Subcutaneous abdominal adipose tissue (tissue), 5 donors: ENCODE measurements around the gene C2CD2.

Source experiments
- H3K27ac ChIP-seq: one replicate; pipeline ENCODE4 v1.7.0; 2013; ENCODE audit warnings: low read depth, mild to moderate bottlenecking, inconsistent platforms, low read length, moderate library complexity
- H3K27me3 ChIP-seq, 5 donors: one replicate each; pipeline ENCODE4 v1.7.0; 2013; ENCODE audit warnings: low read length in 5 of 5, inconsistent platforms in 1 of 5; ENCODE audit not compliant: control insufficient read depth in 5 of 5, insufficient read depth in 4 of 5
- H3K36me3 ChIP-seq, 5 donors: one replicate each; pipeline ENCODE4 v1.7.0; 2013; ENCODE audit warnings: low read length in 5 of 5; ENCODE audit not compliant: control insufficient read depth in 5 of 5, insufficient read depth in 5 of 5
- H3K4me1 ChIP-seq, 5 donors: one replicate each; pipeline ENCODE4 v1.7.0; 2013; ENCODE audit warnings: low read length in 5 of 5, mild to moderate bottlenecking in 3 of 5, moderate library complexity in 1 of 5; ENCODE audit not compliant: control insufficient read depth in 5 of 5, insufficient read depth in 5 of 5
- H3K4me3 ChIP-seq, 5 donors: one replicate each; pipeline ENCODE4 v1.7.0; 2013; ENCODE audit warnings: low read length in 5 of 5, low read depth in 1 of 5
- H3K9ac ChIP-seq, 5 donors: one replicate each; pipeline ENCODE4 v1.7.0; 2013; ENCODE audit warnings: low read length in 5 of 5, mild to moderate bottlenecking in 4 of 5, moderate library complexity in 3 of 5
- H3K9me3 ChIP-seq, 5 donors: one replicate each; pipeline ENCODE4 v1.7.0; 2013; ENCODE audit warnings: low read length in 5 of 5; ENCODE audit not compliant: control insufficient read depth in 5 of 5
- donor health status: healthy.
- donor health status: healthy.
- donor health status: healthy.
- donor health status: healthy.
- donor health status: healthy.

The C2CD2 gene

DNA sequence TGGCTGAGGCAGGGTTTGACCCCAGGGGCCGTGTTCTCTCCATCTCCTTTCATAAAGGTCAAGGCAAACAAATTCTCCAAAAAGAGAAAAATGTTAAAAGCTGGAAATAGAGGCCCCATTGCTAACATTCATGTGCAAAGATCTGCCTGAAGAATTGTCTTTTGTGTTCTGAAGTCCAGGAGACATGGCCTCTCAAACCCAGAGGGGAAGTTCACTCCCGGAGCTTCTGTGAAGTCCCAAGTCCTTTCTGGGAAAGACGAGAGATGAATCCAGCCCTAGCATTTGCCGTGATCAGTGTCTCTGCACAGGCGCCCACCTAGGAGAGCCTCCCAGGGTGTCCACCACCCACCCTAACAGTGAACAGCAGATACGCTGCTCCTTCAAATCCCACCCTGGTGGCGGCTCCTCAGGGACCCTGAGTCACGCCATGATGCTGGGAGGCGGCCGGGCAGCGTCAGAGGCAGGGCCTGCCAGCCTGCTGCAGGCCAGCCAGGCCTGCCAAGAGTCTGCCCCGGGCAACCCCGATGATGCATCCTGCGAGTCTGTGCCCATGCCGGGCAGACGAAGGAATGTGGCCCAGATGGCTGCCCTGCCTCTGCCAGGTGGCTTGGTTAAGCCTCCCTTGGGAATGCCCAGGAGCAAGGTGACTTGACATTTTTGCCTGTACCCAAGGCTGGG lies 5.2 kb upstream of the C2CD2 start:
- Histone ChIP-seq H3K4me1 (peaks cover 13 to 58% (median 34%) of the 10 kb centered on the region in 5 donors), H3K27me3 (no peaks in the 10 kb centered on the region), H3K9ac (peak overlapping the region in 2 of 5 donors; percentile 38 to 50), H3K9me3 (no peaks in the 10 kb centered on the region), H3K27ac (peak overlapping the region; percentile 94), H3K4me3 (no peak overlapping the region), H3K36me3 (no peaks in the 10 kb centered on the region)

DNA sequence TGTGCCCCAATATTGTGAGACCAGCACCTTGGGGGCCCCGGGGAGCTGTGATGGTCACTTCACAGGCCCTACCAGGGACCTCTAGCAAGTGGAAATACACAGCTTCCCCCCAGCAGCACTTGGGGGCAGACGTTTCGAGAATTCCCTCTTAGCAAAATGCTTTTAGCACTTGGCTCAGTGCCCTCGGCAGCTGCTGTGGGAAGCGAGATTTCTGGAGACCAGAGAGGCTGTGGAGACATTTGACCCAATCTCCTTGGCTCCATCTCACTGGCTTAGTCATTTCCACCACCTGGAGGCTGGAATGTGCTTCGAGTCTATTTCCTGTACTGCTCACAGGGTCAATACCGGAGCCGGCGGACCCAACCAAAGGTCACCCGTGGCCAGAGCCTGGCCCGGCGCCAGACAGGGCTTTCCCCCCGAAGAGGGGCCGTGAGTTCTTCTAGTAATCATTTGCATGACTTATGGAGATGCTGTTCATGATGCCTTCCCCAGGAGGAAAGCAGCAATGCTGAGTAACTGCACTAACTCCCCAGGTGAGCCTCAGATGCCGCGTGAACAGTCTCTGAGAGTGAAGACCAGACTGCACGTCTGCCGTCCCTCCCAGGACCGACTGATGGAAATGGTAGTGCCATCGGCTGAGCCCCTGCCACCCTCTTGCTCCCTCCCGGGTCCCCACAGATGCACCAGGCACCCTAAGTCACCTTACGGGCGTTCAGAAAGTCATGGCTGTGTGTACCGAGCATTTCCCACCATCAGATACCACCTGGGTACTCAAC lies 4.4 kb upstream of the C2CD2 start:
- peak overlapping the region; percentile 94 for H3K27ac ChIP-seq
- H3K4me3 ChIP-seq = peak overlapping the region in 1 of 5 donors; percentile 7
- no peaks in the 10 kb centered on the region for H3K27me3 ChIP-seq
- peaks cover 13 to 59% (median 35%) of the 10 kb centered on the region in 5 donors for H3K4me1 ChIP-seq
- H3K9ac ChIP-seq = peak overlapping the region in 4 of 5 donors; percentile 15 to 50 (median 33)
- H3K9me3 ChIP-seq = no peaks in the 10 kb centered on the region
- no peaks in the 10 kb centered on the region for H3K36me3 ChIP-seq

DNA sequence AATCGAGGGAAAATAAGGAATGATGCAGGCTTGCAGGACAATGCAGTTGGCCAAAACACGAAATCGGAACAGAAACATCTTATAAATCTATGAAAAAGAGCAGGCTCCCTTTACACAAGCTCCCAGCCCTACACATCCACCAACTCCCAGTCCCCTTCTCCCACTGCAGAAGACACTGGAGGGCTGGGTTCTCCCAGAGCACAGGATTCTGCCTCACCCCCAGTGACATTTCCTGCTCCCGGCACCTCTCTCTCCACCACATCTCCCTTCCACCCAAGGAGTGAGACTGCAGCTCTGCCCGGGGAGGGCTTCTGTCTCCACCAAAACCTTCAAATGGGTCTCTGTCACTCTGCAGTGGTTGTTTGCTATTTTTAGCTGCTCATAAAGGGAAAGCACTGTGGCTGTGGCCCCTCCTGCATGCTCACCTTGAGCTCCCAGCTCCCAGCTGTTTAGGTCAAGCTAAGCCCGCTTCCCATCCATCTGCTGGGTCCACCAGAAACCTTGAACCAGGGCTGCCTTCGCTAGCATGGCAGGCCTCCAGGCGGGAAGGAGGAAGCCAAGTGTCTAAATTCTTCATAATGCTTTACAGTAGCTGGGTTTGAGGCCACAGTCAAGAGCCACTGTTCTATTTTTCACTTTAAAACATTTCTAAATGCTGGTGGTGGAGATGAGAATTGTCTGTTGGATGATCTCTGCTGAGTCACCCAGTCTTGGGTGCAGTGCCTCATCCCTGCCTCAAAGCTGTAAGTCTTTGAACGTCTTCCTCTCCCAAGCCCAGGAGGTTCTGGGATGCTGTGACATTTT lies 3.3 kb upstream of the C2CD2 start:
- Histone ChIP-seq H3K9ac (peak overlapping the region in 2 of 5 donors; percentile 28 to 29), H3K4me1 (peaks cover 14 to 68% (median 45%) of the 10 kb centered on the region in 5 donors), H3K4me3 (no peak overlapping the region), H3K9me3 (no peaks in the 10 kb centered on the region), H3K27me3 (no peaks in the 10 kb centered on the region), H3K27ac (peak overlapping the region; percentile 94), H3K36me3 (no peaks in the 10 kb centered on the region)

DNA sequence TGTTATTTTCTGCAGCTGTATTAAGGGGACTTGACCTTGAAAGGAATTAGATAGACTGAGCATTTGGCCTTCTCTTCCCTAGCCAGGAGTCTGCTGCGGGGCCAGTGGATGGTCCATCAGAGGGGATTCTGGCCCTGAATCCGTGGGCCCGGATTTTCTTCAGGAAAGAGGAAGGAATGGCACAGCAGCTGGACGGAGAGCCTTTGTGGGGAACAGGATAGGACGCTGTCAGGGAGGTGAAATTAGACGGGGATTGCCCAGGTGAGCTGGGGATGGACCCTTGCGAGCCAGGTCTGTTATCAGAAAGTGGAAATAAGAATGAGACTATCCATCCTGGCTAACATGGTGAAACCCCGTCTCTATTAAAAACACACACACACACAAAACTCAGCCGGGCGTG lies 1.7 kb upstream of the C2CD2 start:
- no peak overlapping the region for H3K9ac ChIP-seq
- peaks cover 20 to 71% (median 62%) of the 10 kb centered on the region in 5 donors for H3K4me1 ChIP-seq
- no peaks in the 10 kb centered on the region for H3K27me3 ChIP-seq
- H3K9me3 ChIP-seq = no peaks in the 10 kb centered on the region
- peaks cover 0 to 3% (median 0%) of the 10 kb centered on the region in 5 donors for H3K36me3 ChIP-seq
- H3K4me3 ChIP-seq = no peak overlapping the region
- H3K27ac ChIP-seq = peak overlapping the region; percentile 6

DNA sequence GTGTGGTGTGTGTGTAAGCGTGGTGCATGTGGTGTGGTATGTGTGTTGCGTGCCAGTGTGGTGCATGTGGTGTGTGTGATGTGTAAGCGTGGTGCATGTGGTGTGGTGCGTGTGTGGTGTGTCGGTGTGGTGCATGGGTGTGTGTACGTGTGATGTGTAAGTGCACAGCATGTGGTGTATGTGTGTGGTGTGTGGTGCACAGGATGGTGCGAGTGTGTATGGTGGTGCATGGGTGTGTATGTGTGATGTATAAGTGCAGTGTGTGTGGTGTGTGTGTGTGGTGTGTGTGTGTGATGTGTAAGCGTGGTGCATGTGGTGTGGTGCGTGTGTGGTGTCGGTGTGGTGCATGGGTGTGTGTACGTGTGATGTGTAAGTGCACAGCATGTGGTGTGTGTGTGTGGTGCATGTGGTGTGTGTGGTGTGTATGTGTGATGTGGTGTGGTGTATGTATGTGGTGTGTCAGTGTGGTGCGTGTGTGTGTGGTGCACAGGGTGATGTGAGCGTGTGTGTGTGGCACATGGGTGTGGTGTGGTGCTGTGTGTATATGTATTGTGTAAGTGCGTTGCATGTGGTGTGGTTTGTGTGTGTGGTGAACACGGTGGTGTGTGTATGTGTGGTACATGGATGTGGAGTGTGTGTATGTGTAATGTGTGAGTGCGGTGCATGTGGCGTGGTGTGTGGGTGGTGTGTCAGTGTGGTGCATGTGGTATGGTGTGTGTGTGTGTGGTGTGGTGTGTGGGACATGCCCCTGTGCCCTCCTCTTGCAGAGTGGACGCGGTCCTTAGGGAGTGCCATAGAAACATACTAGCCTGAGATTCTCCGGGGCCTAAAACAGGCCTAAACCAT lies 1.1 kb upstream of the C2CD2 start:
- Histone ChIP-seq H3K4me3 (no peak overlapping the region), H3K27ac (peak overlapping the region; percentile 6)

DNA sequence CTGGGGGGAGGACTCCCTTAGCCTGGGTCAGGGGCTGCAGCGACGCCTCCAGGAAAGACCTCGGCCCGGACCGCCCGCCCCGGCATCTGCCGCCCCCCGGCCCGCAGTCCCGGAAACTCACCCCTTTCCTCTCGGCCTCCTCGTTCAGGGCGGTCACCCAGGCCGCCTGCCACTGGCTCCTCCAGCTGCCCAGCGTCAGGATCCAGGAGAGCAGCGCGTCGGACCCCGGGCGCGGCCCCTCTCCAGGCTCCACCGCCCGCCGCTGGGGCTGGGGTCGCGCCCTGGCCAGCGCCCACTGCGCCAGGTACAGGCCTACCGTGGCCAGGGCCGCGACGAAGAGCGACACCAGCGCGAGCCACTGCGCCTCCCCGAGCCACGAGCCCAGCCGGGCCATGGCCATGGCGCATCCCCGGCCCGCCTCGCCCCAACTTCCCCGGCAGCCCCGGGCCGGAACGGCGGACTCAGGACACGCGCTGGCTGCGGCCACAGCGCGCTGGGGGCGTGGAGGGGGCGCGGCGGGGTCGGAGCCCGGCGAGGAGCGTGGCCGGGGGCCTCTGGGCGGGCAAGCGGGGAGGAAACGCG lies 478 bp downstream of the C2CD2 start:
- no peaks in the 10 kb centered on the region for H3K9me3 ChIP-seq
- peak overlapping the region; percentile 78 to 94 (median 87) for H3K4me3 ChIP-seq
- H3K4me1 ChIP-seq = peaks cover 20 to 77% (median 66%) of the 10 kb centered on the region in 5 donors
- H3K27ac ChIP-seq = peak overlapping the region; percentile 83
- H3K27me3 ChIP-seq = no peaks in the 10 kb centered on the region
- peak overlapping the region; percentile 68 to 89 (median 86) for H3K9ac ChIP-seq
- peaks cover 0 to 5% (median 4%) of the 10 kb centered on the region in 5 donors for H3K36me3 ChIP-seq

More for the DNA sequence above, 1.1 kb upstream of the C2CD2 start:
- no peaks in the 10 kb centered on the region for H3K27me3 ChIP-seq
- no peaks in the 10 kb centered on the region for H3K9me3 ChIP-seq
- H3K4me1 ChIP-seq = peaks cover 20 to 77% (median 67%) of the 10 kb centered on the region in 5 donors
- no peak overlapping the region for H3K9ac ChIP-seq
- peaks cover 0 to 5% (median 4%) of the 10 kb centered on the region in 5 donors for H3K36me3 ChIP-seq

DNA sequence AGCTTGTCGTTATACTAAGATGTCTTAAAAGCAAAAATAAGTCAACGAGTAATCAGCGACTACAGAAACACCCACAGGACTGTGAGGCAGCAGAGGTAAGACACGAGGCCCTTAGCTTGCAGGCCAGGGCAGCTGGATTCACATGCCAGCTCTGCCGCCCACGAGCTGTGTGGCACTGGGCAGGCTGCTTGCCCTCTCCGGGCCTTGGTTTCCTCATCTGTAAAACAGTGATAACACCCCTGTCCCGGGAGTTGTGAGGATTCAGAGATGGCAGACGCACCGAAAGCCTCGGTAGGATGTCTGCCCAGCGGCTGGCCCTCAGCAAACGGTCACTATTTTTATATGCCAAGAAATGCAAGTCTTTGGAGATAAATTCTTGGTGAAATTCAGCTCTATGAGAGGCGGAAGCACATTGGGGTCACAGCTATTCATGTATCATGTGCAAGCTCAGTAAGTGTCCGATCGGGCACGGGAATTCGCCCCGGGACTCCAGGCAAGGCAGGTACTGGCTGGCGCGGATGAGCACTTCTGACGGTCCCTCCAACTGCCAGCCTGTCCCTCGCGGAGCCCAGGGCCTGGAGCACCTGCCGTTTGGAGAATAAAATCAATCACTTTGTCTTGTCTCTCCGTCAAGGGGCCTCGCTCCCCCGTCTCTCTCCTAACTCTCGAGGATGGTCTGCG lies 1.1 kb downstream of the C2CD2 start:
- H3K4me1 ChIP-seq = peaks cover 18 to 77% (median 66%) of the 10 kb centered on the region in 5 donors
- peak overlapping the region; percentile 83 for H3K27ac ChIP-seq
- peak overlapping the region; percentile 68 to 89 (median 86) for H3K9ac ChIP-seq

DNA sequence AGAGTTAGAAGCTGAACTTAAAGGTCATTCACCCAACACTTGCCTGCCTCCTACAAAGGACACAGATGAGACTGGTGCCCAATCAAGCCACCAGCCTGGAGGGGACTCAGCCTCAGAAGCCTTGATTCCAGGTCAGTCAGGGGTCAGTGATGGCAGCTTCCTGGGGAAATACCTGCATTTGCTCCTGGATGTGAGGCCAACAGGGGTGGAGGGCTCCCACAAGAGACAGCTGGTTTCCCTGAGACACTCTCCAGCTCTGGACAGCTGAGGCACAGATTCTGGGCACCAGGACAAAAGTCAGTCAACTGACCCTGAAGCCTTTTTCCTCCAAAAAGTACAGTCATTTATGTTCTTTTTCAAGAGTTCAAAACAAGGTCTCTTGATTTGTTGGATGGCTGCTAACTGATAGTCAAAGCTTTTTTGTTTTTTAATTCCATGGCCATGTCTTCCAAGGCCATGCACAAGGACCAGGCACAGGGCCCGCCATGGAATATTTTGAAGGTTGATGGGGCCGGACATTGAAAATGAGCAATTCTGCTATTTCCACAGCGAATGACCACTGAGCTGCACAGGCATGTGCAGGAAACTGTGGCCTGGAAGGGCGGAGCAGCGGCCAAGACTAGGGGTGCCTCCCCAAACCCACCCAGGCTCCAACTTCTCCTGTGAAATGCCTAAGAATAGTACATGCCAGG lies 1.8 kb downstream of the C2CD2 start:
- H3K4me1 ChIP-seq = peaks cover 16 to 75% (median 65%) of the 10 kb centered on the region in 5 donors
- H3K9me3 ChIP-seq = no peaks in the 10 kb centered on the region
- peak overlapping the region; percentile 78 to 94 (median 87) for H3K4me3 ChIP-seq
- peaks cover 0 to 5% (median 4%) of the 10 kb centered on the region in 5 donors for H3K36me3 ChIP-seq
- no peaks in the 10 kb centered on the region for H3K27me3 ChIP-seq
- H3K9ac ChIP-seq = peak overlapping the region; percentile 68 to 89 (median 86)
- H3K27ac ChIP-seq = peak overlapping the region; percentile 83

More for the DNA sequence above, 1.1 kb downstream of the C2CD2 start:
- H3K9me3 ChIP-seq = no peaks in the 10 kb centered on the region
- no peaks in the 10 kb centered on the region for H3K27me3 ChIP-seq
- peaks cover 0 to 5% (median 4%) of the 10 kb centered on the region in 5 donors for H3K36me3 ChIP-seq
- peak overlapping the region; percentile 78 to 94 (median 87) for H3K4me3 ChIP-seq
